PC-9 (cell line): ENCODE results near the gene ZNF865. TPM values are rescaled to one million over a fixed set of nuclear protein-coding genes. Genes with fewer than 3 reads are reported as not detected.
A peak's percentile ranks its signal among the peaks of the same experiment; 100 is the strongest.

ENCODE experiments used
- BruUV-seq: library from RNA; stranded (reverse); fragments of 400-500 nt; replicated peaks from 2 replicates; lab custom pipeline; 2021; lab: Mats Ljungman, UMichigan
- CTCF ChIA-PET: fragments of 300-600 bp; sonication (Branson Sonifier 250); formaldehyde crosslinking; loops from one replicate; lab custom pipeline; 2022; ENCODE audit warnings: antibody characterized with exemption; lab: Charles Lee
- POLR2A ChIA-PET: fragments of 300-600 bp; sonication (Branson Sonifier 250); formaldehyde crosslinking; loops from one replicate; lab custom pipeline; 2022; ENCODE audit warnings: antibody characterized with exemption; ENCODE audit not compliant: unreplicated experiment; lab: Charles Lee
- DNase-seq, 2 experiments: peaks; one replicate each; pipeline versions ENCODE4 v3.0.0 to v3.0.0-alpha.2; 2015 to 2022; ENCODE audit warnings: mixed read lengths in 1 of 2
- H2AFZ ChIP-seq: fragments of 200-600 bp; sonication (generic); 2 replicates; pipeline ENCODE4 v1.8.1; 2017; ENCODE audit warnings: antibody characterized with exemption
- H3F3A ChIP-seq: fragments of 200-600 bp; sonication (generic); 2 replicates; pipeline ENCODE4 v1.8.1; 2017; ENCODE audit warnings: antibody characterized with exemption, mild to moderate bottlenecking, low read depth; ENCODE audit not compliant: insufficient read depth
- H3K27ac ChIP-seq: fragments of 200-600 bp; sonication (generic); 2 replicates; pipeline ENCODE4 v1.6.1; 2016; ENCODE audit warnings: mixed run types
- H3K27me3 ChIP-seq: fragments of 200-600 bp; sonication (generic); 2 replicates; pipeline ENCODE4 v1.6.1; 2016; ENCODE audit warnings: low read depth, mixed run types; ENCODE audit not compliant: insufficient read depth
- H3K36me3 ChIP-seq: fragments of 200-600 bp; sonication (generic); 2 replicates; pipeline ENCODE4 v1.6.1; 2016; ENCODE audit warnings: low read depth, mixed run types
- H3K4me1 ChIP-seq: fragments of 200-600 bp; sonication (generic); replicated peaks from 2 replicates; pipeline ENCODE4 v1.6.1; 2016; ENCODE audit warnings: mixed run types; ENCODE audit not compliant: insufficient read depth
- H3K4me2 ChIP-seq: fragments of 200-600 bp; sonication (generic); 2 replicates; pipeline ENCODE4 v1.6.1; 2017; ENCODE audit warnings: mixed run types
- H3K4me3 ChIP-seq: fragments of 200-600 bp; sonication (generic); 2 replicates; pipeline ENCODE4 v1.6.1; 2016; ENCODE audit warnings: mixed run types
- H3K79me2 ChIP-seq: fragments of 200-600 bp; sonication (generic); 2 replicates; pipeline ENCODE4 v1.6.1; 2017; ENCODE audit warnings: low read depth, mixed run types
- H3K9me2 ChIP-seq: fragments of 200-600 bp; sonication (generic); 2 replicates; pipeline ENCODE4 v1.8.1; 2017; ENCODE audit warnings: mild to moderate bottlenecking; ENCODE audit not compliant: insufficient read depth
- H3K9me3 ChIP-seq: fragments of 200-600 bp; sonication (generic); 2 replicates; pipeline ENCODE4 v1.8.1; 2016; ENCODE audit warnings: low read depth; ENCODE audit not compliant: insufficient read depth
- H4K20me1 ChIP-seq: fragments of 200-600 bp; sonication (generic); 2 replicates; pipeline ENCODE4 v1.8.1; 2017; ENCODE audit not compliant: insufficient read depth
- CTCF ChIP-seq: fragments of 200-600 bp; sonication (generic); conservative IDR thresholded peaks from 2 replicates; pipeline ENCODE4 v1.6.1; 2017; ENCODE audit warnings: mixed run types, antibody characterized with exemption, mild to moderate bottlenecking, moderate library complexity
- EZH2 ChIP-seq: fragments of 200-600 bp; sonication (generic); IDR thresholded peaks from 2 replicates; pipeline ENCODE4 v1.8.0; 2017; ENCODE audit warnings: antibody characterized with exemption, low read depth
- intact Hi-C: fragments of 100-400 bp; cut with micrococcal nuclease; formaldehyde crosslinking; loops from one replicate; pipeline ENCODE4 v1.10.0; 2022; ENCODE audit not compliant: unreplicated experiment
- total RNA-seq: library from RNA; stranded (reverse); gene quantifications from 2 replicates; pipeline ENCODE4 v1.2.3, GENCODE V29; 2021

Gene ZNF865
- total RNA-seq, 1 experiment from 2014 or later: 26.8 TPM

DNA sequence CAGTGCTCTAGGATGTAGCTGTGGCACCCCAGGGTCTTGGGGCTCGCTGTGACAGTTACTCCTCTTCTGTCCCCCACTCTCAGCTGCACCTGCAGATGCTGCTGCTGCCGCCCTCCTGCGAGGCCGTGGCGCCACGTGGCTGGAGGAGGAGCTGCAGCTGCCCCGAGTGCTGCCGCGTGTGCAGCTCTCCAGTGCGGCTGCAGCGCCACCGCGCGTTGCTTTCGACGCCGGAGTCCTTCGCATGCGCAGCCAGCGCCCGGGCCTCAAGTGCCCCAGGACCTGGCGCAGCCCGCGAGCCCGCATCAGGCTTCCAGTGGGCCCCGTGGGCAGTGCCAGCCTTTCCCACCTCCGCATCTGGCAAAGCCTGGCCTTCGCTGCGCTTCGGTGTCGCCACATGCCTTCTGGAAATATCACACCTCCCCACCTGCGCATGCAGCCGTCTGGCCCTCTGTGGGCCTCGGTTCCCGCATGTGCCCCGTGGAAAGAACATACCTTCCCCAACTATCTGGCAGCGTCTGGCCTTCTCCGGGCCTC lies 34.7 kb downstream of the ZNF865 start:
- Histone ChIP-seq H3K4me2 (peak overlapping the region; percentile 90), H3K4me1 (peaks cover 19% of the 10 kb centered on the region), H4K20me1 (peaks cover 3% of the 10 kb centered on the region; the same call in 1 of the 2 replicates), H2AFZ (no peak overlapping the region), H3K9me3 (no peaks in the 10 kb centered on the region), H3K36me3 (peaks cover 3% of the 10 kb centered on the region; the same call in 1 of the 2 replicates), H3K9me2 (no peaks in the 10 kb centered on the region), H3K79me2 (peaks cover 63% of the 10 kb centered on the region), H3K27ac (0 out of 2 replicates have a peak overlapping the region, but pooled peaks have one; percentile 40), H3K4me3 (peak overlapping the region; percentile 66; the same call in 1 of the 2 replicates), H3F3A (peaks cover 39% of the 10 kb centered on the region; the same call in 1 of the 2 replicates), H3K27me3 (no peaks in the 10 kb centered on the region)
- TF ChIP-seq CTCF (no peak), EZH2 (no peak)
- no TSS peak for BruUV-seq
- DNase-seq: no peak
- intact Hi-C loops: no loop called here
- ChIA-PET CTCF (no interaction called here), POLR2A (no interaction called here)

DNA sequence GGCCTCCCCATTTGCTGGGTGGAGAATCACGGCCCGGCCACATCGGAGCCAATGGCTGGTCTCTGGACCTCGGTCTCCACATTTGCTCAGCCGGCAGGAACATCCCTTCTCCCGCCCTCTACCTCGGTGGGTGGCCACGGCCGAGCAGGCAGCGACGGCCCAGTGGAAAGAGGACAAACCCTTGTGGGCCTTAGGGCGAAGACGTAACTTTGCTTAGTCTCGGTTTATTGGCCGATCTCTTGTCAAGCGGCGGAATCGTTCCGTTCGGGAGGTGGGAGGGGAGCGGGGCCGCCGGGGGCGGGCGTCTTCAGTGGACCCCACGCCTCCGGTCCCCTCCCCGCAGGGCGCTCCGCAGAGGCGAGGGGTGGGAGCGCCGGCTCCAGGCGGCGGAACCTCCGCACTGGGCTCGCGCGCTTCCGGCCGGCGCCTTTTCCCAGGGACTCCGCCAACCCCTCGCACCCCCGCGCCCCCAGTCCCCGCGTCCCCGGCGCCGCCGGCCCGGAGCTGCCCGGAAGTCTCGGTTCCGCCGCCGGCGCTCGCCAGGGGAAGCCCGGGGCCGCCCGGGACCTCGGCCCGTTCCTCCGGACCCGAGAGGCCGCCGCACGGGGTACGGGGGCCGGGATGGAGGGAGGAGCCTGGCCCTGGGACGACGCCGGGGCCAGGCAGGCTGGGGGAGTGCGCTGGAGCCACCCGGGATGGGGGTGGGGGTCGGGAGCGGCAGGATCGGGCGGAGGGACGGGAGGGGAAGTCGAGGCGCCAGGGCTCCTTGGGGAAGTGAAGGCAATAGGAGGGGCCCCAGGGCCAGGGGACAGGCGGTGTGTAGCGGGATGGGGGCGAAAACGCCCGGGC lies 35.4 kb downstream of the ZNF865 start, which contains the start of gene ZNF580:
ZNF580 (plus strand) TSS at position 426 of the 849 bp plus-strand sequence. CDS start 1,507 bp downstream, outside the sequence.
- peaks cover 46% of the 10 kb centered on the region; the same call in 1 of the 2 replicates for H3F3A ChIP-seq
- ChIA-PET CTCF (no interaction called here), POLR2A (no interaction called here)
- no peak for TF ChIP-seq EZH2
- TF ChIP-seq CTCF: no peak
- peak within 1 kb of the TSS; percentile 66 for H3K4me3 ChIP-seq
- H2AFZ ChIP-seq: peak within 1 kb of the TSS; percentile 76
- DNase-seq: peak in 1 of 2 experiments; percentile 68
- H3K36me3 ChIP-seq: peaks cover 8% of the 10 kb centered on the region; the same call in 1 of the 2 replicates
- peaks cover 63% of the 10 kb centered on the region for H3K79me2 ChIP-seq
- intact Hi-C loops: no loop called here
- BruUV-seq: no TSS peak
- peaks cover 18% of the 10 kb centered on the region for H3K4me1 ChIP-seq
- no peaks in the 10 kb centered on the region for H3K27me3 ChIP-seq
- H3K4me2 ChIP-seq: peak within 1 kb of the TSS; percentile 90
- H3K9me3 ChIP-seq: no peaks in the 10 kb centered on the region
- H4K20me1 ChIP-seq: peaks cover 3% of the 10 kb centered on the region; the same call in 1 of the 2 replicates
- H3K9me2 ChIP-seq: no peaks in the 10 kb centered on the region
- 0 out of 2 replicates have a peak within 1 kb of the TSS, but pooled peaks have one; percentile 40 for H3K27ac ChIP-seq

DNA sequence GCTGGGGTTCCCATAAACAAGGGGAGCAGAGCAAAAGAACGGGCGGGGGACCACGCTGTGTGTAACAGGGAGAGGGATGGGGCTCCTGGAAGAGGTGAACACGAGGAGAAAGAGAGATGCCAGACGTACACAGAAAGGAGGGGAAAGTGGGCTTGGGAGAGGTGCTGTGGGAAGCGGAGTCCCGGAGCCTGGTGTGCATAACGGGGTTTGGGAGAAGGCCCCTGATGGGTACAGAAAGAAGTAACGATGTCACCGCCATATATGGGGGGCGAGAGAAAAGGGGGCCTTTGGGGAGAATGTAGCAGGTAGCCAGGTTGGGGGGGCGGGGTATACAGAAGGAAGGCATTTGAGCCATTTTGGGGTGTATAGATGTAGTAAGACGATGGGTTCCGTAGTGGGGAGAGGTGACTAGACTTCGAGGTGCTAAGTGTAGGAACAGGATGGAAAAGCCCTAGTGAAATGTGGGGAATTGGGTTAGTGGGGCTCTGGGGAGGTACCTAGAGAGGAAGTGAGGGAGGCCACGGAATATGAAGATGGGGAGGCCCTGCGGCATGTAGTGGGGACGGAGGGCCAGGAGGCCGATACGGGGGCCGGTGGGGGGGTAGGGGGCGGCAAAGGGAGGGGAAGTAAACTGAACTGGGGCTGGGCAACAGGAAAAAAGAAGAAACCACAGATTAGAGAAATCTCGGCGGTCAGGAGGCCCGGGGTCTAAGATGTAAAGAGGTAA lies 36.1 kb downstream of the ZNF865 start:
- Histone ChIP-seq H3K27ac (0 out of 2 replicates have a peak overlapping the region, but pooled peaks have one; percentile 40), H2AFZ (peak overlapping the region; percentile 76), H4K20me1 (peaks cover 5% of the 10 kb centered on the region), H3K36me3 (peaks cover 9% of the 10 kb centered on the region; the same call in 1 of the 2 replicates), H3K4me1 (peaks cover 10% of the 10 kb centered on the region), H3K79me2 (peaks cover 60% of the 10 kb centered on the region), H3K27me3 (no peaks in the 10 kb centered on the region), H3K9me2 (no peaks in the 10 kb centered on the region), H3K9me3 (no peaks in the 10 kb centered on the region), H3F3A (peaks cover 51% of the 10 kb centered on the region; the same call in 1 of the 2 replicates), H3K4me2 (peak overlapping the region; percentile 90), H3K4me3 (peak overlapping the region; percentile 66)
- ChIA-PET CTCF (no interaction called here), POLR2A (interaction anchor here (0.6 kb wide), 1 partner anchor 1178 kb away, joined by 4 read pairs; the partner anchor contains the start of gene LENG9)
- TF ChIP-seq CTCF (no peak), EZH2 (no peak)
- BruUV-seq: no TSS peak
- DNase-seq: no peak
- intact Hi-C loops: no loop called here
